Measurements from ENCODE around the gene NFASC. TPM values are rescaled to one million over a fixed set of nuclear protein-coding genes. Genes with fewer than 3 reads are reported as not detected.

The NFASC gene
- total RNA-seq, 4 donors from 2014 or later = 0.68 to 2.8 (median 1.7) TPM

DNA sequence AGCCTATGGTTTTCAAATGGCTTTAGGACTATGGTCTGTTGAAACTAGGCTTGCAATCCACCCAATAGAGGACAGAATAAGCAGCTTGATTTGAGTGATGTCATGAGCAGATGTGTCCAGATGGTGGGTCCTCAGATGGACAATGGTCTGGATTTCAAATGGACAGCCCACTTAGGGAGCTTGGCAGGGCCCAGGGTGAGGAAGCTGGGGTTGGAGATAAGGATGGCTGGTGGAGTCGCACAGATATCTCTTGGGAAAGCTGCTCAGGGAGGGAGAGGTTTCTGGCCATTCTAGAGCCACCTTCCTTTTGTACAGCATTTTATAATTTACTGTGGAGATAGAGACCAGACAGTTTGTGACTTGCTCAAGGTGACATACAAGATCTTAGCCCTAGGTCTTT, 55.0 kb downstream of the NFASC start:
- TF ChIP-seq, protein P1, sequence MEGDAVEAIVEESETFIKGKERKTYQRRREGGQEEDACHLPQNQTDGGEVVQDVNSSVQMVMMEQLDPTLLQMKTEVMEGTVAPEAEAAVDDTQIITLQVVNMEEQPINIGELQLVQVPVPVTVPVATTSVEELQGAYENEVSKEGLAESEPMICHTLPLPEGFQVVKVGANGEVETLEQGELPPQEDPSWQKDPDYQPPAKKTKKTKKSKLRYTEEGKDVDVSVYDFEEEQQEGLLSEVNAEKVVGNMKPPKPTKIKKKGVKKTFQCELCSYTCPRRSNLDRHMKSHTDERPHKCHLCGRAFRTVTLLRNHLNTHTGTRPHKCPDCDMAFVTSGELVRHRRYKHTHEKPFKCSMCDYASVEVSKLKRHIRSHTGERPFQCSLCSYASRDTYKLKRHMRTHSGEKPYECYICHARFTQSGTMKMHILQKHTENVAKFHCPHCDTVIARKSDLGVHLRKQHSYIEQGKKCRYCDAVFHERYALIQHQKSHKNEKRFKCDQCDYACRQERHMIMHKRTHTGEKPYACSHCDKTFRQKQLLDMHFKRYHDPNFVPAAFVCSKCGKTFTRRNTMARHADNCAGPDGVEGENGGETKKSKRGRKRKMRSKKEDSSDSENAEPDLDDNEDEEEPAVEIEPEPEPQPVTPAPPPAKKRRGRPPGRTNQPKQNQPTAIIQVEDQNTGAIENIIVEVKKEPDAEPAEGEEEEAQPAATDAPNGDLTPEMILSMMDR (IDR thresholded peaks at IDR 0.05; ENCODE audit: low read depth) = no peak

DNA sequence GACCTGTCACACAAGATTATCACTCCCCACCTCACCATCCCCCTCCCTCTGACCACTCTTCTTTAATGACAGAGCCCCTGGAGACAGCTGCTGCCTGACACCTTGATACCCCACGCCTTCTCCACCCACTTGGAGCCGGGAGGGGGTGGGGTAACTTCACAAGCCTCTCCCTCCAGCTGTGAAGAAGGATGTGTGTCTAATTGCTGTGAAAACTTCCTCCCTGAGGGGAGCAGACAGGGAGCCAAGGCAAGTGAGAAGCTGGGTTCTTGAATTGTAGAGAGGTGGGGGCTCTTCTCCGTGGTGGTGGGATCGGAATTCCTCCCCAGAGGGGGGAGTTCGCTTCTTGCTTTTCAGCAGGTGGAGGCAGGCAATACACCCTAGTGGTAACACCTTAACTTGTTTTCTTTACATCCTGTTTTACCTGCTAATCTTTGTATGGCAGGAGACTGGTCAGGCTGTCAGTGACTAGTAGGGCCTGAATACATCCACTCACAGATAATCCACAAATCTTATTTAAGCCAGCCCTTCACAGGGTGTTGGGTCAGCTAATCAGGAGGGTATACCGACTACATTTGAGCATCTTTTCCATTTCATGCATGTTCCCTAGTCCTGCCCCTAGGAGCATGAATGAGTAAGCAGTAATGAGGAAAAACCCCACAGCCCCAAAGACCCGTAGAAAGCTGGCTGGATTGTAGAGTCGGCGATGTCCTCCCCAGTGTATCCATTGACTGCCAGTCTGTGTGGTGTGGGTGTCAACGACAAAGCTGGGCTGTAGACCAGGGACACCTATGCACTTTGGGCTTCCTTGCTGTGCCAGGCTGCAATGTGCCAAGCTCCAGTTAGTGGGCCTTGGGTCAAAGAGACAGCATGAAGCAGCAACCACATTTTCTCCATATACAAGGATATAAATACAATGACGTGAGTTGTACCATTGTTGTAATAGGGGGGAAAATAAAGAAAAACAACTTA, 57.3 kb downstream of the NFASC start:
- TF ChIP-seq, protein P1 (IDR thresholded peaks at IDR 0.05; ENCODE audit: low read depth) = no peak

DNA sequence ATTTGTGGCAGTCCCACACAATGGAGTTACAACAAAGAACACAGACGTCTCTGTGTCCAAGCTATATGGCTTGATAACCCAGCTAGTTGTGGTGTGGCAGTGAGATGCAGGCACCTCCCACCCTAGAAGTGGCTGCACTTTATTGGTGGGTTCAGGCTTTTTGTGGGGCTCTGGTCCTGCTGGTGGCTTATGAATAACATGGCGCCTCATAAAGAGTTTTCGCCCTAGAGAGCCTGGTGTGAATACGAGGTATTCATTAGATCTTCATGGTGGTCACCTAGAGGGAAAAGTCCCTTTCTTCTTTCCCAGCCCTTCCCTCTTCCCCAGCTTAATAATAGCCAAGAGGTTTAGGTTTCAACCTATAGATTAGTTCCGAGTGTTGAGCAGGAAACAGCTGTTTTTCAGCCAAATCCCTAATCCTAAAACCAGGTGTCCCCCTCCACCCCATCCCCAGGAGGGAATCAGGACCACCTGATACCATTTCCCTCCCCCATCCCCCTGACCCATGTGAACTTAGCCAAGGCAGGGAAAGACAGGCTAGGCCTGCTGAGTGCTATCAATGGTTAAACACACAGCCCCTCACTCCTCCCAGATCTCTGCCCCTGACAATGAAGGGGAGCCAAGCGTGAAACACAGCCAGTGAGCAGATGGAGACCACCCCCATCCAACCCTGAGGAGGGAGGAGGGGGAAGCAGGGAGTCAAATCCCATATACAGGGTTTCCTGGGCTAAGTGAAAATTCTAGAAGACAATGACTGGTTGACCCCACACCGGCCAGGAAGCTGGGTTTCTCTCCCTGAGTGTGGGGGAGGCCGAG, 58.2 kb downstream of the NFASC start:
- TF ChIP-seq, protein P1 (IDR thresholded peaks at IDR 0.05; ENCODE audit: low read depth) = no peak

DNA sequence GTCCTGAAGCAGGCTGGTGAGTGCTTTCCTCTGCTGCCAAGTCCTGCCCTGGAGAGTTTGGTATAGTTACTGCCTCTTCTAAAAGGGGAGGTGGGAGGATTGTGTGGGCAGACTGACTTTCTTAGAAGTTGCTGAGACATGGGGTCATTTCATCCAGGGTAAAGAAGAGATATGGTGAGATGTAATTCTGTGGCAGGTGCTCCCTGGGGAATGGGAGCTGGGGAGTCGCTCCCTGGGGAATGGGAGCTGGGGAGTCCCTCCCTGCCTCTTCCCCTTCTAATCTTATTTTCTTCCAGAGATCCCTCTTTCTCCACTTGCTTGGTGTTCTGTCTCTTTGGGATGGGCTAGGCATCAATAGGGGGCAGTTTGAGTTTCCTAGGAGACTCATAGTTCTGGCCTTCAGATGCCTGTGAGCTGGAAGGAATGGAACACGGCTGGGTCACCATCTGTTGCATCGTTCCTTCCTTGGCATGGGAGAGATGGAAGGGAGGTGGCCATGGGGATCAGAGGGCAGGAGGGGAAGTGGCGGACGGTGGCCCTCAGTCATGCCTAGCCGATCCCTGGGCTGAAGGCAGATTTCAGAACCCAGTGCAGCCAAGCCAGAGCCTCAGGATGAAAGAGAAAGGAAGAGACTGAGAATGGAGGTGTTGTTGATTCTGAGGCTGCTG, 59.0 kb downstream of the NFASC start:
- TF ChIP-seq, protein P1 (IDR thresholded peaks at IDR 0.05; ENCODE audit: low read depth) = no peak

DNA sequence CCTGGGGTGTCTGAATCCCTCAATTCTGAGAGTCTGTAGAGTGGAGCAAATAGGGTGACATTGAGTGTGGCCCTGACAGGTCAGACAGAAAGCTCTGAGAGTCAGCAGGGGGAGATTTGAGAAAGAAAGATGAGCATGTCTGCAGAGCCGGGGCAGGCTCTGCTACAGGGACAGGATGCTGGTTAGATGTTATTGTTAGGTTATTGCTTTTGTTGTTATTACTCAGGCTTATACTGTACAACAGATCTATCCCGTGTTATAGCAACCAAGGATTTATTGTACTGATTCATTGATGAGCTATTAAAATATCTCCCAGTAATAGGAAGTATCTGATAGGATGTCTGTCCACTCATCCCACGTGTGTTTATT, 59.5 kb downstream of the NFASC start:
- TF ChIP-seq, protein P1 (IDR thresholded peaks at IDR 0.05; ENCODE audit: low read depth) = no peak

DNA sequence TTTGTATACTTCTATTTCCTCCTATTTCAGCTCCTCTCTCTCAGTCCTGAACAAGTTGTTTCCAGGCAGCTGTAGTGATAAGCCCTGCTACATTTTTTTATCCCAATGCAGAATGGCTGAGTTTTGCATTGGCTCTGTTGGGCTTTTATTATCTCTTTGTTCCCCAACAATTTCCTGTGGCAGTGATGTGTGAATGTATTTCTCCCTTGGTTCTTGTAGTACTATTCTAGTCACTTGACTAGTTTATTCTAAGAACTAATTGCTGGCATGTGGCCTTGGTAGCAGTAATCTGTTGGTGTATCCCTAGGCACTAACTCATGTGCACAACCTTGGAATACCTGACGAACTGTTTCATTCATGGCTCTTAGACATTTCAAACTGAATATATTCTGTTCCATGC, 60.7 kb downstream of the NFASC start:
- TF ChIP-seq, protein P1 (IDR thresholded peaks at IDR 0.05; ENCODE audit: low read depth) = no peak
